Measurements from ENCODE around the gene NACC1. TPM values are rescaled to one million over a fixed set of nuclear protein-coding genes. Genes with fewer than 3 reads are reported as not detected.

NACC1 gene
- total RNA-seq, 1 experiment from 2014 or later: 126 TPM

GRCh38 chr19:13072188-13072908, 45.7 kb upstream of the NACC1 start:
- CTCF ChIA-PET: no interaction called here

GRCh38 chr19:13073263-13073662, 44.8 kb upstream of the NACC1 start:
- TF ChIP-seq EZH2 (IDR thresholded peaks at IDR 0.05; ENCODE audit: borderline replicate concordance, low read depth, low read length, poor library complexity, severe bottlenecking): no peak
- TF ChIP-seq CTCF (conservative IDR thresholded peaks at IDR 0.05; ENCODE audit: low read depth, low read length): no peak

More at GRCh38 chr19:13072188-13072908, 45.7 kb upstream of the NACC1 start:
- no peak overlapping the region for H3K4me3 ChIP-seq (ENCODE audit: low read depth, low read length, poor library complexity, severe bottlenecking)
- no peak overlapping the region for H3K27ac ChIP-seq (ENCODE audit: low read depth, low read length, poor library complexity, severe bottlenecking)
- intact Hi-C loops (cut with micrococcal nuclease; ENCODE audit: unreplicated experiment): no loop called here
- H3K27me3 ChIP-seq (replicated peaks; ENCODE audit: insufficient read depth, low read depth, low read length, poor library complexity): no peaks in the 10 kb centered on the region
- no peak for TF ChIP-seq EZH2 (IDR thresholded peaks at IDR 0.05; ENCODE audit: borderline replicate concordance, low read depth, low read length, poor library complexity, severe bottlenecking)
- TF ChIP-seq CTCF (conservative IDR thresholded peaks at IDR 0.05; ENCODE audit: low read depth, low read length): no peak
- POLR2A ChIA-PET (ENCODE audit: low non-redundant PET): no interaction called here
- DNase-seq (ENCODE audit: low spot score): no peak
- peaks cover 11% of the 10 kb centered on the region for H3K36me3 ChIP-seq (ENCODE audit: insufficient read depth, low read length, poor library complexity, severe bottlenecking)
- BruUV-seq (replicated peaks): no TSS peak
- H3K4me1 ChIP-seq (ENCODE audit: insufficient read depth, low read length, poor library complexity, severe bottlenecking): peaks cover 6% of the 10 kb centered on the region
- H3K9me3 ChIP-seq (ENCODE audit: low read depth, low read length, poor library complexity, severe bottlenecking): no peaks in the 10 kb centered on the region

GRCh38 chr19:13074378-13074777, 43.7 kb upstream of the NACC1 start:
- no TSS peak for BruUV-seq (replicated peaks)
- no peak for TF ChIP-seq CTCF (conservative IDR thresholded peaks at IDR 0.05; ENCODE audit: low read depth, low read length)
- TF ChIP-seq EZH2 (IDR thresholded peaks at IDR 0.05; ENCODE audit: borderline replicate concordance, low read depth, low read length, poor library complexity, severe bottlenecking): no peak
- CTCF ChIA-PET: no interaction called here

More at GRCh38 chr19:13073263-13073662, 44.8 kb upstream of the NACC1 start:
- Histone ChIP-seq H3K36me3 (ENCODE audit: insufficient read depth, low read length, poor library complexity, severe bottlenecking) (peaks cover 16% of the 10 kb centered on the region), H3K4me1 (ENCODE audit: insufficient read depth, low read length, poor library complexity, severe bottlenecking) (peaks cover 11% of the 10 kb centered on the region), H3K27me3 (replicated peaks; ENCODE audit: insufficient read depth, low read depth, low read length, poor library complexity) (no peaks in the 10 kb centered on the region), H3K9me3 (ENCODE audit: low read depth, low read length, poor library complexity, severe bottlenecking) (no peaks in the 10 kb centered on the region), H3K4me3 (ENCODE audit: low read depth, low read length, poor library complexity, severe bottlenecking) (no peak overlapping the region), H3K27ac (ENCODE audit: low read depth, low read length, poor library complexity, severe bottlenecking) (no peak overlapping the region)
- no TSS peak for BruUV-seq (replicated peaks)
- ChIA-PET POLR2A (ENCODE audit: low non-redundant PET) (no interaction called here), CTCF (no interaction called here)
- no peak for DNase-seq (ENCODE audit: low spot score)
- intact Hi-C loops (cut with micrococcal nuclease; ENCODE audit: unreplicated experiment): no loop called here

More at GRCh38 chr19:13074378-13074777, 43.7 kb upstream of the NACC1 start:
- Histone ChIP-seq H3K36me3 (ENCODE audit: insufficient read depth, low read length, poor library complexity, severe bottlenecking) (peaks cover 16% of the 10 kb centered on the region), H3K27me3 (replicated peaks; ENCODE audit: insufficient read depth, low read depth, low read length, poor library complexity) (no peaks in the 10 kb centered on the region), H3K9me3 (ENCODE audit: low read depth, low read length, poor library complexity, severe bottlenecking) (no peaks in the 10 kb centered on the region), H3K4me1 (ENCODE audit: insufficient read depth, low read length, poor library complexity, severe bottlenecking) (peaks cover 22% of the 10 kb centered on the region), H3K27ac (ENCODE audit: low read depth, low read length, poor library complexity, severe bottlenecking) (no peak overlapping the region), H3K4me3 (ENCODE audit: low read depth, low read length, poor library complexity, severe bottlenecking) (no peak overlapping the region)
- no peak for DNase-seq (ENCODE audit: low spot score)
- intact Hi-C loops (cut with micrococcal nuclease; ENCODE audit: unreplicated experiment): no loop called here
- POLR2A ChIA-PET (ENCODE audit: low non-redundant PET): interaction anchor here (0.6 to 0.7 kb wide), 3 partner anchors 14 to 119 kb away, joined by 3 to 12 read pairs (median 6); no protein-coding TSS in a partner anchor

Measured in A673 (cell line).